Measurements from ENCODE around the gene OPN4. TPM values are rescaled to one million over a fixed set of nuclear protein-coding genes. Genes with fewer than 3 reads are reported as not detected.

OPN4 gene
- polyA plus RNA-seq, 1 of the 3 experiments (the other 2 are of a cell fraction), result 0.03 TPM

- Histone ChIP-seq H3K27me3 (ENCODE audit: insufficient read depth) (no peaks in the 10 kb centered on the region), H3K9me3 (no peaks in the 10 kb centered on the region), H3K4me1 (ENCODE audit: control insufficient read depth in 1 of 2, insufficient read depth in 2 of 2, low read depth in 1 of 2, low read length in 1 of 2) (no peaks in the 10 kb centered on the region), H3K27ac (ENCODE audit: low read depth in 2 of 2, low read length in 1 of 2) (no peak overlapping the region), H4K20me1 (ENCODE audit: insufficient read depth) (no peaks in the 10 kb centered on the region), H3K9ac (no peak overlapping the region), H3K9me2 (no peaks in the 10 kb centered on the region), H3K79me2 (ENCODE audit: insufficient read depth) (no peaks in the 10 kb centered on the region), H3K4me2 (no peak overlapping the region), H2AFZ (ENCODE audit: low read depth) (no peak overlapping the region), H3K36me3 (replicated peaks in 1 of 2; ENCODE audit: control insufficient read depth in 1 of 2, insufficient read depth in 2 of 2, low read length in 1 of 2) (no peaks in the 10 kb centered on the region), H3K4me3 (ENCODE audit: low read depth in 2 of 2, low read length in 1 of 2) (no peak overlapping the region), H3F3A (replicated peaks; ENCODE audit: insufficient read depth) (no peaks in the 10 kb centered on the region)
- TF ChIP-seq TEAD4 (IDR thresholded peaks at IDR 0.05; ENCODE audit: borderline replicate concordance, insufficient read depth) (no peak), ZBTB33 (IDR thresholded peaks at IDR 0.05; ENCODE audit: borderline replicate concordance, low read depth) (no peak), MXI1 (IDR thresholded peaks at IDR 0.05; ENCODE audit: low read depth, low read length) (no peak), TAF1 (IDR thresholded peaks at IDR 0.05; ENCODE audit: borderline replicate concordance, low read depth, low read length) (no peak), ELF1 (IDR thresholded peaks at IDR 0.05) (no peak), CTCF (IDR thresholded peaks at IDR 0.05) (no peak), RXRA (IDR thresholded peaks at IDR 0.05; ENCODE audit: borderline replicate concordance, low read depth) (no peak), REST (IDR thresholded peaks at IDR 0.05; ENCODE audit: low read depth, low read length) (no peak), SMC3 (IDR thresholded peaks at IDR 0.05; ENCODE audit: low read depth, low read length) (no peak), YY1 (IDR thresholded peaks at IDR 0.05; ENCODE audit: low read depth) (no peak), MEF2A (IDR thresholded peaks at IDR 0.05; ENCODE audit: borderline replicate concordance, low read depth) (no peak), USF2 (IDR thresholded peaks at IDR 0.05; ENCODE audit: borderline replicate concordance, low read depth, low read length) (no peak), SIN3A (IDR thresholded peaks at IDR 0.05; ENCODE audit: borderline replicate concordance, low read depth, low read length) (no peak), RAD21 (IDR thresholded peaks at IDR 0.05; ENCODE audit: low read length) (no peak), MAX (IDR thresholded peaks at IDR 0.05; ENCODE audit: low read depth) (no peak), TCF12 (IDR thresholded peaks at IDR 0.05) (no peak), GABPA (IDR thresholded peaks at IDR 0.05; ENCODE audit: low read depth) (no peak), GATA2 (CRISPR knock-in tag; IDR thresholded peaks at IDR 0.05) (no peak), POLR2AphosphoS5 (IDR thresholded peaks at IDR 0.05; ENCODE audit: low read depth, low read length) (no peak)
- TF ChIP-seq, protein P1, sequence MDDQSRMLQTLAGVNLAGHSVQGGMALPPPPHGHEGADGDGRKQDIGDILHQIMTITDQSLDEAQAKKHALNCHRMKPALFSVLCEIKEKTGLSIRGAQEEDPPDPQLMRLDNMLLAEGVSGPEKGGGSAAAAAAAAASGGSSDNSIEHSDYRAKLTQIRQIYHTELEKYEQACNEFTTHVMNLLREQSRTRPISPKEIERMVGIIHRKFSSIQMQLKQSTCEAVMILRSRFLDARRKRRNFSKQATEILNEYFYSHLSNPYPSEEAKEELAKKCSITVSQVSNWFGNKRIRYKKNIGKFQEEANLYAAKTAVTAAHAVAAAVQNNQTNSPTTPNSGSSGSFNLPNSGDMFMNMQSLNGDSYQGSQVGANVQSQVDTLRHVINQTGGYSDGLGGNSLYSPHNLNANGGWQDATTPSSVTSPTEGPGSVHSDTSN (IDR thresholded peaks at IDR 0.05), result no peak
- WGBS (ENCODE audit: low lambda C conversion rate), result 81% methylated on average over 5 of the region's 6 CpGs
- POLR2A ChIA-PET, result no interaction called here
- CTCF ChIA-PET, result no interaction called here
- no peak for DNase-seq
Measured at GRCh38 chr10:86613905-86614304, 40.4 kb upstream of the OPN4 start.
